ENCODE results near the gene LCN10. TPM values are rescaled to one million over a fixed set of nuclear protein-coding genes. Genes with fewer than 3 reads are reported as not detected.
"Not testable (repeated sequence)": the region's sequence is repeated elsewhere in the genome, so short reads cannot be mapped to it uniquely, and the experiment has no call there.

Gene LCN10
- total RNA-seq, 1 donor from 2014 or later = not detected

- H3K27me3 ChIP-seq = peaks cover 25% of the 10 kb centered on the region
- H3F3A ChIP-seq (ENCODE audit: low read depth) = peaks cover 29% of the 10 kb centered on the region
- not testable (repeated sequence) for H3K79me2 ChIP-seq (ENCODE audit: low read depth); H3K4me3 ChIP-seq; H3K36me3 ChIP-seq; H4K20me1 ChIP-seq (ENCODE audit: low read depth); H2AFZ ChIP-seq (replicated peaks); H3K9me3 Mint-ChIP-seq; H3K9ac ChIP-seq; H3K4me3 Mint-ChIP-seq; H3K27ac ChIP-seq; H3K4me2 ChIP-seq; H3K27ac Mint-ChIP-seq; H3K27me3 Mint-ChIP-seq (ENCODE audit: insufficient read depth, low read depth); H3K4me1 ChIP-seq; H3K36me3 Mint-ChIP-seq; H3K9me3 ChIP-seq (ENCODE audit: low read depth)
- peak; percentile 64 for DNase-seq (ENCODE audit: low spot score)
- TF ChIP-seq, protein P1, sequence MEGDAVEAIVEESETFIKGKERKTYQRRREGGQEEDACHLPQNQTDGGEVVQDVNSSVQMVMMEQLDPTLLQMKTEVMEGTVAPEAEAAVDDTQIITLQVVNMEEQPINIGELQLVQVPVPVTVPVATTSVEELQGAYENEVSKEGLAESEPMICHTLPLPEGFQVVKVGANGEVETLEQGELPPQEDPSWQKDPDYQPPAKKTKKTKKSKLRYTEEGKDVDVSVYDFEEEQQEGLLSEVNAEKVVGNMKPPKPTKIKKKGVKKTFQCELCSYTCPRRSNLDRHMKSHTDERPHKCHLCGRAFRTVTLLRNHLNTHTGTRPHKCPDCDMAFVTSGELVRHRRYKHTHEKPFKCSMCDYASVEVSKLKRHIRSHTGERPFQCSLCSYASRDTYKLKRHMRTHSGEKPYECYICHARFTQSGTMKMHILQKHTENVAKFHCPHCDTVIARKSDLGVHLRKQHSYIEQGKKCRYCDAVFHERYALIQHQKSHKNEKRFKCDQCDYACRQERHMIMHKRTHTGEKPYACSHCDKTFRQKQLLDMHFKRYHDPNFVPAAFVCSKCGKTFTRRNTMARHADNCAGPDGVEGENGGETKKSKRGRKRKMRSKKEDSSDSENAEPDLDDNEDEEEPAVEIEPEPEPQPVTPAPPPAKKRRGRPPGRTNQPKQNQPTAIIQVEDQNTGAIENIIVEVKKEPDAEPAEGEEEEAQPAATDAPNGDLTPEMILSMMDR (IDR thresholded peaks at IDR 0.05) = peak; percentile 66
- peaks cover 17% of the 10 kb centered on the region for H3K4me1 Mint-ChIP-seq
Observed at GRCh38 chr9:136766410-136767120, 23.8 kb upstream of the LCN10 start.

GRCh38 chr9:136765745-136766409 is 23.1 kb upstream of the LCN10 start:
- H3K27me3 Mint-ChIP-seq (ENCODE audit: insufficient read depth, low read depth); H2AFZ ChIP-seq (replicated peaks); H3K36me3 Mint-ChIP-seq; H3K36me3 ChIP-seq; H3K9ac ChIP-seq; H3K4me1 ChIP-seq; H3K9me3 ChIP-seq (ENCODE audit: low read depth); H4K20me1 ChIP-seq (ENCODE audit: low read depth); H3K9me3 Mint-ChIP-seq; H3K27ac ChIP-seq; H3K4me2 ChIP-seq; DNase-seq (ENCODE audit: low spot score); H3K4me3 Mint-ChIP-seq; H3K4me3 ChIP-seq; H3K79me2 ChIP-seq (ENCODE audit: low read depth): not testable (repeated sequence)
- peaks cover 25% of the 10 kb centered on the region for H3K27me3 ChIP-seq
- peaks cover 23% of the 10 kb centered on the region for H3F3A ChIP-seq (ENCODE audit: low read depth)
- Mint-ChIP-seq H3K4me1 (peaks cover 23% of the 10 kb centered on the region), H3K27ac (peak overlapping the region; percentile 18)

GRCh38 chr9:136765041-136765440 is 22.3 kb upstream of the LCN10 start:
- Histone ChIP-seq H3K4me1 (peaks cover 10% of the 10 kb centered on the region), H3K36me3 (no peaks in the 10 kb centered on the region), H4K20me1 (ENCODE audit: low read depth) (no peaks in the 10 kb centered on the region), H3K9me3 (ENCODE audit: low read depth) (no peaks in the 10 kb centered on the region), H3K27me3 (peaks cover 25% of the 10 kb centered on the region), H2AFZ (replicated peaks) (no peak overlapping the region), H3K9ac (no peak overlapping the region), H3F3A (ENCODE audit: low read depth) (peaks cover 23% of the 10 kb centered on the region), H3K79me2 (ENCODE audit: low read depth) (no peaks in the 10 kb centered on the region), H3K4me3 (no peak overlapping the region), H3K27ac (no peak overlapping the region), H3K4me2 (no peak overlapping the region)
- Mint-ChIP-seq H3K27me3 (ENCODE audit: insufficient read depth, low read depth) (no peaks in the 10 kb centered on the region), H3K9me3 (no peaks in the 10 kb centered on the region), H3K4me3 (no peak overlapping the region), H3K4me1 (peaks cover 27% of the 10 kb centered on the region), H3K27ac (no peak overlapping the region), H3K36me3 (no peaks in the 10 kb centered on the region)
- DNase-seq (ENCODE audit: low spot score) = no peak
- TF ChIP-seq EZH2 (IDR thresholded peaks at IDR 0.05) = no peak
- no peak for TF ChIP-seq EZH2phosphoT487 (IDR thresholded peaks at IDR 0.05)
- TF ChIP-seq, protein P1 (IDR thresholded peaks at IDR 0.05) = no peak

GRCh38 chr9:136764301-136764891 is 21.7 kb upstream of the LCN10 start, which contains the start of gene LCN15:
TSS of gene LCN15 (minus strand) at chr9:136764518. CDS start at chr9:136764488, 30 bp downstream.
- Histone ChIP-seq H3F3A (ENCODE audit: low read depth) (peaks cover 28% of the 10 kb centered on the region), H3K9me3 (ENCODE audit: low read depth) (no peaks in the 10 kb centered on the region), H3K4me1 (peaks cover 10% of the 10 kb centered on the region), H3K79me2 (ENCODE audit: low read depth) (no peaks in the 10 kb centered on the region), H3K4me3 (no peak within 1 kb of the TSS), H3K9ac (no peak within 1 kb of the TSS), H2AFZ (replicated peaks) (no peak within 1 kb of the TSS), H4K20me1 (ENCODE audit: low read depth) (no peaks in the 10 kb centered on the region), H3K4me2 (peak within 1 kb of the TSS; percentile 57), H3K27ac (no peak within 1 kb of the TSS), H3K36me3 (no peaks in the 10 kb centered on the region), H3K27me3 (peaks cover 25% of the 10 kb centered on the region)
- Mint-ChIP-seq H3K27ac (no peak within 1 kb of the TSS), H3K4me1 (peaks cover 28% of the 10 kb centered on the region), H3K27me3 (ENCODE audit: insufficient read depth, low read depth) (no peaks in the 10 kb centered on the region), H3K9me3 (no peaks in the 10 kb centered on the region), H3K36me3 (no peaks in the 10 kb centered on the region), H3K4me3 (no peak within 1 kb of the TSS)
- DNase-seq (ENCODE audit: low spot score) = no peak
- TF ChIP-seq EZH2 (IDR thresholded peaks at IDR 0.05) = no peak
- no peak for TF ChIP-seq EZH2phosphoT487 (IDR thresholded peaks at IDR 0.05)
- TF ChIP-seq, protein P1 (IDR thresholded peaks at IDR 0.05) = no peak
